Esophagus muscularis mucosa (tissue), 4 donors: ENCODE results near the gene BMP3. TPM values are rescaled to one million over a fixed set of nuclear protein-coding genes. Genes with fewer than 3 reads are reported as not detected.

Experiments
- DNase-seq: peaks from one replicate; pipeline ENCODE4 v3.0.0-alpha.2; 2017; ENCODE audit errors: extremely low spot score
- H3K27ac ChIP-seq, 4 donors: fragments of 200-600 bp; sonication (generic); replicated peaks in 1 of 4; 1 replicate in 3 of 4; 2 replicates in 1 of 4; pipeline ENCODE4 v1.5.1; 2016 to 2019; ENCODE audit warnings: mild to moderate bottlenecking in 1 of 4
- H3K27me3 ChIP-seq, 4 donors: fragments of 200-600 bp; sonication (generic); one replicate each; pipeline versions ENCODE4 v1.5.1 to v1.6.0; 2016 to 2019
- H3K36me3 ChIP-seq, 4 donors: fragments of 200-600 bp; sonication (generic); one replicate each; pipeline ENCODE4 v1.5.1; 2016 to 2019
- H3K4me1 ChIP-seq, 4 donors: fragments of 200-600 bp; sonication (generic); one replicate each; pipeline ENCODE4 v1.5.1; 2016 to 2019
- H3K4me3 ChIP-seq, 4 donors: fragments of 200-600 bp; sonication (generic); 1 replicate in 2 of 4; 2 replicates in 2 of 4; pipeline ENCODE4 v1.5.1; 2016 to 2019; ENCODE audit warnings: mild to moderate bottlenecking in 4 of 4, moderate library complexity in 1 of 4
- H3K9me3 ChIP-seq, 4 donors: fragments of 200-600 bp; sonication (generic); 1 replicate in 3 of 4; 2 replicates in 1 of 4; pipeline ENCODE4 v1.5.1; 2016 to 2019
- EP300 ChIP-seq: sonication (generic); formaldehyde crosslinking; IDR thresholded peaks from one replicate; pipeline ENCODE4 v1.6.1; 2017; ENCODE audit warnings: antibody characterized with exemption
- POLR2A ChIP-seq: fragments of 450-650 bp; IDR thresholded peaks from one replicate; pipeline ENCODE4 v1.6.1; 2017; ENCODE audit warnings: antibody characterized with exemption, moderate library complexity, mild to moderate bottlenecking, low read depth
- POLR2AphosphoS5 ChIP-seq, 2 donors: sonication (generic); formaldehyde crosslinking; IDR thresholded peaks; one replicate each; pipeline ENCODE4 v1.6.1; 2017; ENCODE audit warnings: antibody characterized with exemption in 2 of 2
- WGBS: methylation state at CpG from one replicate; pipeline ENCODE4 v1.1.5; 2018; 5-methylcytosine and 5-hydroxymethylcytosine counted together
- intact Hi-C: fragments of 100-400 bp; cut with DNase I; formaldehyde crosslinking; loops from one replicate; pipeline ENCODE4 v1.15.1; 2023
- total RNA-seq, 4 donors: library from RNA; depleted of rRNA; stranded (reverse); fragments of >200 nt; gene quantifications; one replicate each; pipeline versions ENCODE4 v1.1.0 to v1.2.1, GENCODE V29; 2016
- TF ChIP-seq, protein P1 (sequence below), 3 experiments: fragments of 200-600 bp in 2 of 3; fragments of 450-650 bp in 1 of 3; sonication (generic) in 2 of 3; IDR thresholded peaks; one replicate each; pipeline ENCODE4 v1.5.1; 2017 to 2019; ENCODE audit warnings: antibody characterized with exemption in 3 of 3, mild to moderate bottlenecking in 2 of 3, moderate library complexity in 1 of 3

BMP3 gene
- total RNA-seq, 4 donors from 2014 or later = 15.7 to 23.8 (median 18.0) TPM

DNA sequence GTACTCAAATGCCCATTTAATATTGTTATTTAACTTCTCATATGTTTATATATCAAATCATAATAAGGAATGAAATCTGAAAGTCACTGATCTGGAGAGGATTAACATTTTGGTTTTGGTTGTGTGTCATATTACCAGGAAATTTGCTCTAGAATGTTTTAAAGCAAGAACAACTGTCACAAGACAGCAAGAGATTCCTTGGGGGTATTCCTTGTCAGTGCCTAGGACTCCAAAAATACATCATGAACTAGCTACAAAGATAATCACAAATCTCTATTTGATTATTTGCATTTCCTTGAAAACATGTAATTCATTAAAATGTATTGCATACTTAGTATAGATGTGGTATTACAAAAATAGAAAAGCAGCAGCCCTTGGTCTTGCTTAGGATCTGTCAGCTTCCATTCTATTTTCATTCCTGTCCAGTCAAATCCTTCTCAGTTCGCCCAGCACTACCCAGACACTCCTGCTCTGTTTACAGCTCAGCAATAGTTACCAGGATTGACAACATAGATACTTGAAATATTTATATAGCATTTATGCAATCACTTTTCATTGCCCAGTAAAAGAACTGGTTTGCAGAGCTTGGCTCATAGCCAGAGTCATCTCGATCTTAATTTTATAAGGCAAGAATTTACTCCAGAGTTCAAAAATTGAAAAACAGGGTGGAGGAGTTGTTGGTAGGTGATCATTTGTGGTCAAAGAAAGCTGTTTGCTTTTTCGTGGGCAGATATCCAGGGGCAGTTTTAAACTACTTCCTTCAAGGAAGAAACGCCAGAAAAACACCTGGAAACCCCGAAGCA, 9.2 kb upstream of the BMP3 start:
- Histone ChIP-seq H3K4me3 (no peak overlapping the region), H3K27me3 (no peaks in the 10 kb centered on the region), H3K4me1 (peaks cover 0 to 21% (median 7%) of the 10 kb centered on the region in 4 donors), H3K9me3 (no peaks in the 10 kb centered on the region), H3K27ac (no peak overlapping the region), H3K36me3 (no peaks in the 10 kb centered on the region)
- TF ChIP-seq EP300 = no peak
- no peak for DNase-seq
- WGBS = 37% methylated on average over 5 of the region's 5 CpGs
- intact Hi-C loops = no loop called here

DNA sequence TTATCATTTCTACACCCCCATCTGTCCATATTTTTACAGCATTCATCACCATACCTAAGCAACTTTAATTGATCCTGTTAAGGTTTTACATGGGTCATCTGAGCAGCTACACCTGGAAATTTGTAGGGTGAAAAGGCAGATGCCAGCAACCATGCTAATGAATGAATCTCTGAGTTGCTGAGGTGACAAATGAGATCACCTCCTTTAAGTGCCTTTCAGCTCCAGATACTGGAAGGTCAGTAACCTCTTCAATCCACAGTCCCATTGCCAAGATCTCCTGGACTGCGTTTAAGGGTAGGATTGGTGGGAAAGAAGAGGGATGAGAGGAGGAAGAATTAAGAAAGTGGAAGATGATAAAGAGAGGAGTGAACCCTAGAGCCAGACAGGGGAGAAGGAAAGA, 8.5 kb upstream of the BMP3 start:
- no peaks in the 10 kb centered on the region for H3K27me3 ChIP-seq
- no peak for TF ChIP-seq POLR2AphosphoS5 (IDR thresholded peaks at IDR 0.05)
- no peak for TF ChIP-seq POLR2A
- TF ChIP-seq, protein P1, sequence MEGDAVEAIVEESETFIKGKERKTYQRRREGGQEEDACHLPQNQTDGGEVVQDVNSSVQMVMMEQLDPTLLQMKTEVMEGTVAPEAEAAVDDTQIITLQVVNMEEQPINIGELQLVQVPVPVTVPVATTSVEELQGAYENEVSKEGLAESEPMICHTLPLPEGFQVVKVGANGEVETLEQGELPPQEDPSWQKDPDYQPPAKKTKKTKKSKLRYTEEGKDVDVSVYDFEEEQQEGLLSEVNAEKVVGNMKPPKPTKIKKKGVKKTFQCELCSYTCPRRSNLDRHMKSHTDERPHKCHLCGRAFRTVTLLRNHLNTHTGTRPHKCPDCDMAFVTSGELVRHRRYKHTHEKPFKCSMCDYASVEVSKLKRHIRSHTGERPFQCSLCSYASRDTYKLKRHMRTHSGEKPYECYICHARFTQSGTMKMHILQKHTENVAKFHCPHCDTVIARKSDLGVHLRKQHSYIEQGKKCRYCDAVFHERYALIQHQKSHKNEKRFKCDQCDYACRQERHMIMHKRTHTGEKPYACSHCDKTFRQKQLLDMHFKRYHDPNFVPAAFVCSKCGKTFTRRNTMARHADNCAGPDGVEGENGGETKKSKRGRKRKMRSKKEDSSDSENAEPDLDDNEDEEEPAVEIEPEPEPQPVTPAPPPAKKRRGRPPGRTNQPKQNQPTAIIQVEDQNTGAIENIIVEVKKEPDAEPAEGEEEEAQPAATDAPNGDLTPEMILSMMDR (IDR thresholded peaks at IDR 0.05) = no peak
- no peak for TF ChIP-seq EP300
- H3K9me3 ChIP-seq = no peaks in the 10 kb centered on the region
- intact Hi-C loops = no loop called here
- no peak overlapping the region for H3K27ac ChIP-seq
- WGBS = 61% methylated on average over 1 of the region's 1 CpG
- peaks cover 0 to 21% (median 7%) of the 10 kb centered on the region in 4 donors for H3K4me1 ChIP-seq
- DNase-seq = no peak
- no peak overlapping the region for H3K4me3 ChIP-seq
- no peaks in the 10 kb centered on the region for H3K36me3 ChIP-seq

DNA sequence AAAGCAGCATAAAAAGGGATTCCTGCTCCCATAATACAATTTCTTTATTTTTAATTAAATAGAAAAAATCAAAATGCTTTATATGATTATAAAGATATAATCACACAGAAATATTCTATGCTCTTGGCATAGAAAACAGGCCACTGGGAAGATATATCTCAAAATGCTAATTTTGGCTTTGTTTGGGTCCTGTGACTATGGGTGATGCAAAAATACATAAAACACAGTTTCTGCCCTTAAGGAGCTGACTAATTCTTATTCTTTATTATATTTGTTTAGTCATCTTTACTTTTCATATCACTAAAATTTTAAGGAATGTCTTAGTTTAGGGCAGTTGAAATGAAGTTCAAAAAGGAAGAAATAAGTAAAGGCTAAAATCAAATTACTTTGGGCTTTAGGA, 7.0 kb upstream of the BMP3 start:
- TF ChIP-seq, protein P1 (IDR thresholded peaks at IDR 0.05) = no peak
- TF ChIP-seq POLR2AphosphoS5 (IDR thresholded peaks at IDR 0.05) (no peak), POLR2A (no peak), EP300 (no peak)
- peaks cover 0 to 21% (median 7%) of the 10 kb centered on the region in 4 donors for H3K4me1 ChIP-seq
- no peaks in the 10 kb centered on the region for H3K36me3 ChIP-seq
- no peak overlapping the region for H3K4me3 ChIP-seq
- intact Hi-C loops = no loop called here
- no peaks in the 10 kb centered on the region for H3K9me3 ChIP-seq
- no peak for DNase-seq
- no peaks in the 10 kb centered on the region for H3K27me3 ChIP-seq
- H3K27ac ChIP-seq = no peak overlapping the region

DNA sequence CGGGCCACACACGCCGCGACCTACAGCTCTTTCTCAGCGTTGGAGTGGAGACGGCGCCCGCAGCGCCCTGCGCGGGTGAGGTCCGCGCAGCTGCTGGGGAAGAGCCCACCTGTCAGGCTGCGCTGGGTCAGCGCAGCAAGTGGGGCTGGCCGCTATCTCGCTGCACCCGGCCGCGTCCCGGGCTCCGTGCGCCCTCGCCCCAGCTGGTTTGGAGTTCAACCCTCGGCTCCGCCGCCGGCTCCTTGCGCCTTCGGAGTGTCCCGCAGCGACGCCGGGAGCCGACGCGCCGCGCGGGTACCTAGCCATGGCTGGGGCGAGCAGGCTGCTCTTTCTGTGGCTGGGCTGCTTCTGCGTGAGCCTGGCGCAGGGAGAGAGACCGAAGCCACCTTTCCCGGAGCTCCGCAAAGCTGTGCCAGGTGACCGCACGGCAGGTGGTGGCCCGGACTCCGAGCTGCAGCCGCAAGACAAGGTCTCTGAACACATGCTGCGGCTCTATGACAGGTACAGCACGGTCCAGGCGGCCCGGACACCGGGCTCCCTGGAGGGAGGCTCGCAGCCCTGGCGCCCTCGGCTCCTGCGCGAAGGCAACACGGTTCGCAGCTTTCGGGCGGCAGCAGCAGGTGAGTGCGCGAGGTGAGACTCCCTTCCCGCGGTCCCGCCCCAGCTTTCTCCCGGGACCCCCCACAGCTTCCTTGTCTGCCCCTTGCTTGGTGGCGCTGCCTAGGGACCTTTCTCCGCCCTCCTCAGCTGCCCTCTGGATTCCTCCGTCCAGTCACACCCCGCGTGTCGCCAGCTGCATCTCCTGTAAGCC, 678 bp downstream of the BMP3 start:
- Histone ChIP-seq H3K27me3 (peaks cover 0 to 24% (median 0%) of the 10 kb centered on the region in 4 donors), H3K4me1 (peaks cover 11 to 29% (median 25%) of the 10 kb centered on the region in 4 donors), H3K9me3 (no peaks in the 10 kb centered on the region), H3K27ac (peak overlapping the region; percentile 68 to 82 (median 72)), H3K4me3 (peak overlapping the region; percentile 66 to 72 (median 68)), H3K36me3 (no peaks in the 10 kb centered on the region)
- 11% methylated on average over 8 of the region's 77 CpGs for WGBS
- DNase-seq = no peak
- TF ChIP-seq EP300 (no peak), POLR2AphosphoS5 (IDR thresholded peaks at IDR 0.05) (no peak), POLR2A (no peak)
- TF ChIP-seq, protein P1 (IDR thresholded peaks at IDR 0.05) = no peak
- intact Hi-C loops = no loop called here

DNA sequence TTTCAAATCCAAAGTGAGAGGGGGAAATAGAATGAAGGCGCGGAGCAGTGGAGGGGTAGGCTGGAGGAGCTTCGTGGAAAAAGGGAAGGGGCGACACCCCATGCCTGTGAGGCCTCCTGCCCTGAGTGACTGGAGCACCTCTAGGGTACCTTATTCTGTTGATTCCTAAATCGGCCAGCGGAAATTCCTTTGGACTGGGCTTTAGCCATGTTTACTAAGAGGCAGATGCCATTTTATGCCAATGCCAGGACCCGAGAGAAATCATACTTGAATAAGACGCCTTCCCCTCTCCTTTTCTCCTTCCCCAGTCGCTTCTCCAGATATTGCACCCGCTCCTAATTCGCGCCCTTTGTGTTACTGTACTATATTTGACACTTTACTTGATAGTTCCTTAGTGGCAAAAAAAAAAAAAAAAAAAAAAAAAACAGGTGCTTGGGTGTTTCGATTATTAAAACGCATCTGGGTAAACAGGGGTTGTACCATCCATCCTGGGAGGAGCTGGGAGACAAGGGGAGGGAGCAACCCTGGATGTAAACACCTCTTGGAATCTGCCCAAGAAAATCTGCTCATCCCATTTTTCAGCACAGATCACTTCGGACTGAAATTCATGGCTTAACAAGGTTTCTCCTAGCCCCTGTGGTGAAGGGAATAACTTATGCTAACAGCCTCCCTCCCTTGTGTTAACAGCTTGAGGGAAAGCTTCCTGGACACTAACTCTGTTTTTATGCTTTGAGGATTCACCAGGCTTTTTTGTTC, 1.5 kb downstream of the BMP3 start:
- no peaks in the 10 kb centered on the region for H3K36me3 ChIP-seq
- no peak for TF ChIP-seq POLR2A
- TF ChIP-seq, protein P1 (IDR thresholded peaks at IDR 0.05) = no peak
- no peak for TF ChIP-seq POLR2AphosphoS5 (IDR thresholded peaks at IDR 0.05)
- no peak for TF ChIP-seq EP300
- peak overlapping the region; percentile 68 to 82 (median 72) for H3K27ac ChIP-seq
- peaks cover 0 to 24% (median 0%) of the 10 kb centered on the region in 4 donors for H3K27me3 ChIP-seq
- DNase-seq = no peak
- H3K9me3 ChIP-seq = no peaks in the 10 kb centered on the region
- peaks cover 11 to 29% (median 25%) of the 10 kb centered on the region in 4 donors for H3K4me1 ChIP-seq
- intact Hi-C loops = no loop called here
- peak overlapping the region; percentile 66 to 72 (median 68) for H3K4me3 ChIP-seq
- 37% methylated on average over 15 of the region's 15 CpGs for WGBS
